GM12874 (cell line): ENCODE measurements around the gene HS1BP3.

Experiments
- CTCF ChIP-seq: IDR thresholded peaks from 2 replicates; pipeline ENCODE4 v1.5.1; 2011; ENCODE audit warnings: low read depth, mild to moderate bottlenecking, control low read depth, low read length, moderate library complexity; ENCODE audit not compliant: insufficient read depth

Gene HS1BP3

DNA sequence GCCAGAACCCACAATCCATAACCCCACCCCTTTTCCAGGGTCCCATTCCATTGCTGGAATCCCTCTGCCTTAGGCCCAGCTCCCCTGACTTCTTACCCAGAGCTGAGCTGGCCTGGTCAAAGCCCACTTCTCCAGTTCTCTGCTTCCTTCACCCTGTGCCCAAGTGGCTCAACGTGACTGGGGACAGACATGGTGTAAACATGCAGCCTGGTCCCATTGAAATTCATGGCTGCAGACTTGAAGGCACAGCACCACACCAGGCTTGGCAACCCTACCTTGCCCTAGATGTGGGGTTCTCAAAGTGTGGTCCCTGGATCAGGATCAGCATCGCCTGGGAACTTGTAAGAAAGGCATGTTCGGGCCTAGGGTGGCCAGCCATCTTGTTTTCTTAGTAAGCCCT lies 3.7 kb downstream of the HS1BP3 start:
- TF ChIP-seq CTCF = no peak

DNA sequence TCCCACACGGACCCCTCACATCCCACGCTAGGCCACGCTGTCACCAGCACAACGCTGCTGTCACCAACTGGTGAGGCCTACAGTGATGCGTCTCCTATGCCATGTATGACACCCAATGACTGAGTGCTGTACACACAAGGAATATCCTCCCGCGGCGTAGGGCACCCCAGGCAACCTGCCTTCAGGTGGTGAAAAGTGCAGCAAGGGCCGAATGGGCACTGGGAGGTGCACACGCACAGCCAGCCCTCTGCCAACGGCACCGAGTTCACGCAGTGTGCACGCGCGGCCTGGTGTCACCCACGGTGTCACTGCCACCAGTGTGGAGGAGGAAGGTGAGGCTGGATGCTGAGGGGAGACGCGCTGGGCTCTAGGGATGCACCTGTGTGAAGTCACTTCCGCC lies 4.5 kb downstream of the HS1BP3 start:
- no peak for TF ChIP-seq CTCF

DNA sequence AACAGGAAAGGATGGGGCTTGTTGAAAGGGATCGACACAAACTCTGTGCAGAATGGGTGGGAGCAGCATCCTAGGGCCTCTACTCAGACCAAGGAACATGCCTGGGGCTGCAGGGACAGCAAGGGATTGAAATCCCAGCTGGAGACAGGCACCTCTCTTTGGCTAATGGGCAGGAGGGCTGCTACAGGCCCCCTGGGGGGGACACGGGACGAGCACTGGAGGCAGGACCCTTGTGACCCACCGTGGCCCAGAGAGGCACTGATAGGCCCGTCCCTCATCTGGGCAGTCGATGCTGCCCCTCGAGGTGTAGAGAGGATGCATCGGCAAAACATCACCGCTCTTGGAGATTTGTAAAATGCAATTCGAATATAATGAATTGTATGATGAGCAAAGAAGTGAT lies 5.1 kb downstream of the HS1BP3 start:
- no peak for TF ChIP-seq CTCF

- TF ChIP-seq CTCF = no peak
These were observed 5.6 kb downstream of the HS1BP3 start for GRCh38 chr2:20645301-20645701.

DNA sequence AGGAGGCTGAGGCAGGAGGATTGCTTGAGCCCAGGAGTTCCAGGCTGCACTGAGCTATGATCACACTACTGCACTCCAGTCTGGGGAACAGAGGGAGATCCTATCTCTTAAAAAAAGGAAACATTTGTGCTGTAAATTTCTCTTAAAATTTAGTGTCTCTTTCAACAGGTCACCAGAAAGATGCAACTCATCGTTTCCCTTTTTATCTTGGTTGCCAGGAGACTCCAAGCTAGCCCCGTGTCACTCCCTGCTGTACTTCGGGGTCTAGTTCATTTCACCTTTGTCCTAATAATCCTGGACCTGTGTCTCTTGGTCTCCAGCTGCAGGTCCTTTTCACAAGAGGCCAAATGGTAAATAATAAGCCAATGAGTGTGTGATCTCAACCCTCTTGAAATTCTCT lies 7.1 kb downstream of the HS1BP3 start:
- TF ChIP-seq CTCF = no peak

GRCh38 chr2:20643060-20643459 lies 7.8 kb downstream of the HS1BP3 start:
- no peak for TF ChIP-seq CTCF

DNA sequence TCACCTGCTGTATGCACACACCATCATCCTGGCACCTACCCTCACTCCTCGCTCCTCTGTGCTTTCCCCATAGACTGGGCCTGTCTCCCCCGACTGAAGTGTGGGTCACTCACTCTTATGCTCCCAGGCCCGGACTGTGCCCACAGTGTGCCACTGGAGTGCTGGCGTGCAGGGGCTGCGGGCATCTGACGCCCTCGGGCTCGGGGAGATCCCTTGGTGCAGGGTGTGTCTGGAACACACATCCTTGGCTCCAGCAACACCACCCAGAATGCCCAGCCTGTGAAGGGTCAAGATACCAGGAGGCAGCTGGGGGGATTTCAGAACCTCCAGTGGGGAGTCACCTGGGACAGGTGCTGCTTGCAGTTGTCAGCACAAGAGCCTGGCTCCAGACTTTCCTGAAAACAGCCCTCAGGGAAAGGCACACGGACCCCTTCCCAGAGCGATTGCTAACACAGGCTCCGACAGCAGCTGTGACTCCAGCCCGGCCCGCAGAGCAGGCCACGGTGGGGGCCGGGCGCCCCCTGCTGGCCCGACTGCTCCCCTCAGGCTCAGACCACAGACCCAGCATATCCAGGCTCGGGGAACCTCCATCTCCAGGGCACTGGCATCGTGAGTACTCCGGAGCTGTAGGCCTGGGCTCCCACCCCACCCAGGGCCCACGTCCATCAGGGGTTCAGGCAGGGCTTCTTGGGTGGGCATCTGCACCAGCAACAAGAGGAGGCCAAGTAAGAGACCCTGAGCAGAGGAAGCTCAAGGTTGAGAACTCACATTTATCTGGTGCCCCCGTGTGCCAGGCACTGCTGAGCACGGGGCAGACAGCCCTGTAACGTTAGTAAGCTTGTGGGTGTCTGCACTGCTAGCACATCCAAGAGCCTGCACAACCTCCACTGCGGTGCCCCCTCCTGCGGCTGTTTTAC lies 8.6 kb downstream of the HS1BP3 start:
- peak; percentile 98 for TF ChIP-seq CTCF
